Effector memory CD4-positive, alpha-beta T cell (primary cell): Measurements from ENCODE around the gene CA5A.
"Not testable (repeated sequence)": the region's sequence is repeated elsewhere in the genome, so short reads cannot be mapped to it uniquely, and the experiment has no call there.

Experiments
- DNase-seq, 3 donors: peaks; one replicate each; pipeline ENCODE4 v3.0.0-alpha.2; 2020
- H3K27ac ChIP-seq: 2 replicates; pipeline ENCODE4 v1.7.0; 2013; ENCODE audit warnings: mild to moderate bottlenecking, low read length, moderate library complexity; ENCODE audit not compliant: insufficient read depth, poor library complexity, severe bottlenecking
- H3K27me3 ChIP-seq: replicated peaks from 2 replicates; pipeline ENCODE4 v1.7.0; 2013; ENCODE audit warnings: mild to moderate bottlenecking, low read length; ENCODE audit not compliant: insufficient read depth, control insufficient read depth, poor library complexity, severe bottlenecking
- H3K36me3 ChIP-seq: 2 replicates; pipeline ENCODE4 v1.7.0; 2013; ENCODE audit warnings: mild to moderate bottlenecking, low read length, moderate library complexity; ENCODE audit not compliant: control insufficient read depth, insufficient read depth
- H3K4me1 ChIP-seq: 2 replicates; pipeline ENCODE4 v1.7.0; 2013; ENCODE audit warnings: low read length, mild to moderate bottlenecking; ENCODE audit not compliant: control insufficient read depth, insufficient read depth, poor library complexity, severe bottlenecking
- H3K4me3 ChIP-seq: 2 replicates; pipeline ENCODE4 v1.7.0; 2013; ENCODE audit warnings: low read length, low read depth, mild to moderate bottlenecking; ENCODE audit not compliant: insufficient read depth, poor library complexity, severe bottlenecking
- H3K9me3 ChIP-seq: 2 replicates; pipeline ENCODE4 v1.7.0; 2013; ENCODE audit warnings: mild to moderate bottlenecking, low read length, moderate library complexity; ENCODE audit not compliant: control insufficient read depth

CA5A gene

GRCh38 chr16:87885371-87885967 lies 50.9 kb downstream of the CA5A start:
- not testable (repeated sequence) for DNase-seq, H3K27me3 ChIP-seq, H3K9me3 ChIP-seq, H3K4me1 ChIP-seq, H3K4me3 ChIP-seq, H3K36me3 ChIP-seq, H3K27ac ChIP-seq

GRCh38 chr16:87882436-87883019 lies 53.8 kb downstream of the CA5A start:
- Histone ChIP-seq H3K27ac (no peak overlapping the region), H3K4me3 (no peak overlapping the region), H3K4me1 (no peaks in the 10 kb centered on the region), H3K9me3 (no peaks in the 10 kb centered on the region), H3K36me3 (no peaks in the 10 kb centered on the region), H3K27me3 (no peaks in the 10 kb centered on the region)
- no peak for DNase-seq

GRCh38 chr16:87881324-87882200 lies 54.8 kb downstream of the CA5A start:
- Histone ChIP-seq H3K9me3 (no peaks in the 10 kb centered on the region), H3K4me1 (no peaks in the 10 kb centered on the region), H3K4me3 (no peak overlapping the region), H3K36me3 (no peaks in the 10 kb centered on the region), H3K27me3 (no peaks in the 10 kb centered on the region), H3K27ac (no peak overlapping the region)
- DNase-seq: no peak

GRCh38 chr16:87880117-87880696 lies 56.1 kb downstream of the CA5A start:
- H3K36me3 ChIP-seq: no peaks in the 10 kb centered on the region
- no peaks in the 10 kb centered on the region for H3K4me1 ChIP-seq
- no peak overlapping the region for H3K4me3 ChIP-seq
- DNase-seq: no peak
- H3K27me3 ChIP-seq: no peaks in the 10 kb centered on the region
- no peak overlapping the region for H3K27ac ChIP-seq
- no peaks in the 10 kb centered on the region for H3K9me3 ChIP-seq

GRCh38 chr16:87879411-87880013 lies 56.8 kb downstream of the CA5A start:
- H3K4me1 ChIP-seq, H3K4me3 ChIP-seq, H3K9me3 ChIP-seq, DNase-seq, H3K27ac ChIP-seq, H3K36me3 ChIP-seq, H3K27me3 ChIP-seq: not testable (repeated sequence)

GRCh38 chr16:87878704-87879103 lies 57.6 kb downstream of the CA5A start:
- H3K9me3 ChIP-seq: no peaks in the 10 kb centered on the region
- no peaks in the 10 kb centered on the region for H3K36me3 ChIP-seq
- no peak for DNase-seq
- no peak overlapping the region for H3K27ac ChIP-seq
- no peaks in the 10 kb centered on the region for H3K4me1 ChIP-seq
- no peaks in the 10 kb centered on the region for H3K27me3 ChIP-seq
- H3K4me3 ChIP-seq: no peak overlapping the region

- Histone ChIP-seq H3K27ac (no peak overlapping the region), H3K4me3 (no peak overlapping the region), H3K9me3 (no peaks in the 10 kb centered on the region), H3K27me3 (no peaks in the 10 kb centered on the region), H3K4me1 (no peaks in the 10 kb centered on the region), H3K36me3 (no peaks in the 10 kb centered on the region)
- DNase-seq: no peak
These were observed 58.3 kb downstream of the CA5A start for GRCh38 chr16:87877942-87878507.

- Histone ChIP-seq H3K36me3 (no peaks in the 10 kb centered on the region), H3K4me1 (peaks cover 8% of the 10 kb centered on the region), H3K9me3 (no peaks in the 10 kb centered on the region), H3K27ac (no peak overlapping the region), H3K27me3 (no peaks in the 10 kb centered on the region), H3K4me3 (no peak overlapping the region)
- no peak for DNase-seq
These were observed 61.5 kb downstream of the CA5A start for GRCh38 chr16:87874639-87875427.
